KMS-11 (cell line): Measurements from ENCODE around the gene FBXO15.

Experiments used
- H2AFZ ChIP-seq: fragments of 200-600 bp; sonication (generic); 2 replicates; pipeline ENCODE4 v1.6.1; 2016; ENCODE audit warnings: antibody characterized with exemption, mixed run types, low read depth
- H3K27ac ChIP-seq: fragments of 200-600 bp; sonication (generic); 2 replicates; pipeline ENCODE4 v1.6.1; 2016; ENCODE audit warnings: mild to moderate bottlenecking, mixed run types
- H3K27me3 ChIP-seq: fragments of 200-600 bp; sonication (generic); 2 replicates; pipeline ENCODE4 v1.6.1; 2017; ENCODE audit warnings: mild to moderate bottlenecking, low read depth, mixed run types, moderate library complexity; ENCODE audit not compliant: insufficient read depth
- H3K36me3 ChIP-seq: fragments of 200-600 bp; sonication (generic); 2 replicates; pipeline ENCODE4 v1.6.1; 2017; ENCODE audit warnings: mild to moderate bottlenecking, mixed run types; ENCODE audit not compliant: insufficient read depth
- H3K4me1 ChIP-seq: fragments of 200-600 bp; sonication (generic); 2 replicates; pipeline ENCODE4 v1.6.1; 2016; ENCODE audit warnings: mild to moderate bottlenecking, low read depth, mixed run types; ENCODE audit not compliant: poor library complexity, severe bottlenecking
- H3K4me2 ChIP-seq: fragments of 200-600 bp; sonication (generic); 2 replicates; pipeline ENCODE4 v1.7.0; 2016; ENCODE audit warnings: mild to moderate bottlenecking, mixed run types
- H3K4me3 ChIP-seq: fragments of 200-600 bp; sonication (generic); IDR thresholded peaks from 2 replicates; pipeline ENCODE4 v1.6.1; 2017; ENCODE audit warnings: low read depth, low read length, mixed read lengths; ENCODE audit not compliant: insufficient read depth
- H3K79me2 ChIP-seq: fragments of 200-600 bp; sonication (generic); 2 replicates; pipeline ENCODE4 v1.6.1; 2016; ENCODE audit warnings: low read depth, mixed run types; ENCODE audit not compliant: insufficient read depth
- H3K9ac ChIP-seq: fragments of 200-600 bp; sonication (generic); 2 replicates; pipeline ENCODE4 v1.6.1; 2016; ENCODE audit warnings: mild to moderate bottlenecking, mixed run types
- H4K20me1 ChIP-seq: fragments of 200-600 bp; sonication (generic); 2 replicates; pipeline ENCODE4 v1.6.1; 2016; ENCODE audit warnings: mild to moderate bottlenecking, mixed run types; ENCODE audit not compliant: insufficient read depth
- CTCF ChIP-seq: fragments of 200-600 bp; sonication (generic); conservative IDR thresholded peaks from 2 replicates; pipeline ENCODE4 v1.6.1; 2017; ENCODE audit warnings: low read depth, mild to moderate bottlenecking, antibody characterized with exemption, low read length, moderate library complexity, mixed read lengths

Gene FBXO15

GRCh38 chr18:74069178-74070050 lies 78.2 kb downstream of the FBXO15 start:
- Histone ChIP-seq H3K79me2 (no peaks in the 10 kb centered on the region), H3K9ac (no peak overlapping the region), H3K4me2 (no peak overlapping the region), H4K20me1 (no peaks in the 10 kb centered on the region), H3K36me3 (no peaks in the 10 kb centered on the region), H3K4me3 (no peak overlapping the region), H3K27ac (no peak overlapping the region), H3K4me1 (no peaks in the 10 kb centered on the region), H3K27me3 (no peaks in the 10 kb centered on the region), H2AFZ (no peak overlapping the region)
- TF ChIP-seq CTCF = no peak

DNA sequence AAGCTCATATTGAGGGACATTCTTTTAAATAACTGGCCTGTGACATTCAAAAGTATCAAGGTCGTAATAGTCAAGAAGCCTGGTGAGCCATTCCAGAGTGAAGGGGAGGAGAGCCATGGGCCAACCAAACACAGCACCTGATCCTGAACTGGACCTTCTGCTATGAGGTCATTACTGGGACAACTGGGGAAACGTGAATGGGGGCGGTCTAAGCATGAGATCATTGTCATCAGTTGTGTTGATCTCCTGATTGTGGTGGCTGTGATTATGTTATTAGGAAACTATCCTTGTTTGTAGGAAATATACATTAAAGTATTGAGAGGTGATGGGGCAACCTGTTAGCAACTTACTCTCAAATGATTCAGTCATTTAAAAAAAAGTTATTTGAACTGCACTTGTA lies 79.3 kb downstream of the FBXO15 start:
- H3K9ac ChIP-seq = no peak overlapping the region
- TF ChIP-seq CTCF = no peak
- H3K36me3 ChIP-seq = no peaks in the 10 kb centered on the region
- no peak overlapping the region for H3K4me2 ChIP-seq
- no peak overlapping the region for H2AFZ ChIP-seq
- no peak overlapping the region for H3K4me3 ChIP-seq
- no peaks in the 10 kb centered on the region for H3K4me1 ChIP-seq
- no peaks in the 10 kb centered on the region for H3K27me3 ChIP-seq
- no peaks in the 10 kb centered on the region for H3K79me2 ChIP-seq
- H3K27ac ChIP-seq = no peak overlapping the region
- H4K20me1 ChIP-seq = no peaks in the 10 kb centered on the region

DNA sequence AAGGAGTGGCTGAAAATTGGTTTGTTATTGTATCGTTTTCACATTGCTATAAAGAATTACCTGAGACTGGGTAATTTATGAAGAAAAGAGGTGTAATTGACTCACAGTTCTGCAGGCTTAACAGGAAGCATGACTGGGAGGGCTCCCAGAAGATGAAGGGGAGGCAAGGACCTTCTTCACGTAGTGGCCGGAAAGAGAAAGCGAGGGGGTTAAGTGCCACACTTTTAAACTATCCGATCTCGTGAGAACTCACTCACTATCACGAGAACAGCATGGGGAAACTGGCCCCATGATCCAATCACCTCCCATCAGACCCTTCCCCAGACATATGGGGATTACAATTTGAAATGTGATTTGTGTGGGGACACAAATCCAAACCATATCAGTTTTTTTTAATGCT lies 81.6 kb downstream of the FBXO15 start:
- Histone ChIP-seq H2AFZ (no peak overlapping the region), H3K4me3 (no peak overlapping the region), H3K36me3 (no peaks in the 10 kb centered on the region), H3K4me2 (no peak overlapping the region), H3K9ac (no peak overlapping the region), H3K4me1 (no peaks in the 10 kb centered on the region), H3K27me3 (no peaks in the 10 kb centered on the region), H3K79me2 (no peaks in the 10 kb centered on the region), H3K27ac (no peak overlapping the region), H4K20me1 (no peaks in the 10 kb centered on the region)
- no peak for TF ChIP-seq CTCF

GRCh38 chr18:74065366-74065765 lies 82.3 kb downstream of the FBXO15 start:
- Histone ChIP-seq H3K27me3 (no peaks in the 10 kb centered on the region), H3K36me3 (no peaks in the 10 kb centered on the region), H3K27ac (no peak overlapping the region), H3K4me1 (no peaks in the 10 kb centered on the region), H4K20me1 (no peaks in the 10 kb centered on the region), H3K79me2 (no peaks in the 10 kb centered on the region), H3K9ac (no peak overlapping the region), H3K4me3 (no peak overlapping the region), H2AFZ (no peak overlapping the region), H3K4me2 (no peak overlapping the region)
- TF ChIP-seq CTCF = no peak
